Measurements from ENCODE around the gene ARHGAP6.
"Not testable (repeated sequence)": the region's sequence is repeated elsewhere in the genome, so short reads cannot be mapped to it uniquely, and the experiment has no call there.

ARHGAP6 gene

GRCh38 chrX:11272290-11272689 is 393.4 kb downstream of the ARHGAP6 start:
- DNase-seq, result no peak

DNA sequence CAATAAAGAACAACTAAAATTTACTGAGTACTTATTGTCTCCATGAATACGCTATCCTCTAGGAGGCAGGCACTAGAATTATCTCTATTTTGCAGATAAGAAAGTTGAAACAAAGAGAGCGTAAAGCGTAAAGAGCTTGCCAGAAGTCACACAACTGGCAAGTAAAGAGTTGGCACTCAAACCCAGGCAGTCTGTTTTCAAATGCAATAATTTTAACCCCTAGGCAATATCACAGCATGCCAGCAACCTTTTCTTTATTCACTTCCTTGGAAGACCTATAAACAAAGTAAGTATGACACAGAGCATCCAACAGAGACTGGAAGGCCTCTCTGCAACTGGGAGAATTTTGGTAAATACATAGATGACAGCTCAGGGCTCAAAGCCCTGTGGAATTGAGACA is 395.7 kb downstream of the ARHGAP6 start:
- no peak for DNase-seq

DNA sequence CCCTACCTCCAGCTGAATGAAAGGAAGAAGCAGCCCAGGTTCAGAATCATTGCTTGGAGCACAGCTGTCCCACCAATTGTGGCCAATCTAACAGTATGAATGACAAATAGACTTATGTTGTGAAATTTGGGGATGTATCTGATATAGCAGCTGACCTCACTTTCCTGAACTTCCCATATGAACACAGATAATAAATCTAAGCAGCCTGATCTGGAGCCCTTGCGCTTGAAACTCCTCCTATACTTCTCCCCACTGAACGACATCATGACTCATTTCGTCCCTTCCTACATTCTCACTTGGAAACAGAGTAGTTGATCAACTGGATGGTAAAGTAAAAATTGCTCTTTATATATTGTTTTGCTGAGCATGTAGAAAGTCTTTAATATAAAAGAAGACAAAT is 396.7 kb downstream of the ARHGAP6 start:
- no peak for DNase-seq

- DNase-seq, result no peak
Observed at GRCh38 chrX:11267425-11267824, 398.3 kb downstream of the ARHGAP6 start.

DNA sequence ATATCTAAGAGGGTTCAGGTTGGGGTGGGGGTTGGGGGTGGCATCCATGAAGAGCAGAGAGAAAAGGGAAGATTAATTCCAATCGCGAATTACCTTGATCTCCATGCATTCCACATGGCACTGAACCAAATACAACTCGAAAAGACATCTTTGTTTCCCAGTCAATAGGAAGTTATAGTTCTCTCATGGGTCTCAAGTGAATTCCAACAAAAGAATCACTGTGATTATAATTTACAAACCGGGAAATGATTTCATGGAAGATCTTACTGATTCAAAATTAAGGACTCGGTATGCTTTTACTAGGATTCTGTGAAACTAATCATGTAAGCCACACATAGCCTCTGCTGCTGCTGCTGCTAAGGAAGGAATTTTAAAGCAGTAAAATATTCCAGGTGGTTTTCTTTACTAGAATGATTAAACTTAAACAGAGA is 399.1 kb downstream of the ARHGAP6 start:
- no peak for DNase-seq

GRCh38 chrX:11265352-11265751 is 400.4 kb downstream of the ARHGAP6 start:
- no peak for DNase-seq

DNA sequence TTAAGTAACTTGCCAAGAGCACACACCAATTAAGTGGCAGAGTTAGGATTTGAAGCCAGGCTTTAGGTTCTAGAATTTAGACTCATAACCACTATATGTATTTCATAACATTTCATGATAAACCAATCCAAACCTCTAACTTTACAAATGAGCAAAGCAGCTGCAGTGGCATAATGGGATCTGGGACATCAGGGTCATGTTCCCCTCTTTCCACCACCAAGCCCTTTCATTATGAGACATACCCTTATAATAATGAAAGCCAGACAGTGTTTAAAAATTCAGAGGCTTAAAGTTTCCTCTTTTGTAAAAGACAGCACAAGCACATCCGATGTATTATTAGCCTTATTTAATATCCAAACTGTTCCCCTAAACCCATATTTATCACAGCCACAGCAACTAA is 400.8 kb downstream of the ARHGAP6 start:
- no peak for DNase-seq

DNA sequence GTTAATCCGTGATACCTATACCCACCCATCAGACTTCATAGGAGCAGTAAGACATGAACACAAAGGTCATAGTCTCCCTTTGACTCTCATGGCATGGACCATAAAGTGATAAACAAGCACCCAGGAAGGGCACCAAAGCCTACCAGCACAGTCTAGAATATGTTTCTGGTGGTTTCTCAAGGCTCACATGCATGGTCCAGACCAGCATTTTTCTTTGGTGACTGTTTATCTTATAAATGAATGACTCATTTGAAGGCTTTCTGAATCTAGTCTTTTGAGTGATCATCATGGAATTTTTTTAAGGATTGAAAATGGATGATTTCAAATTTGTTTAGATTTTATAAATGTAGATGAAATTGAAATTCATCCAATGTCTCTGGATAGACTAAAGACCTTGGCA is 404.5 kb downstream of the ARHGAP6 start:
- DNase-seq, result no peak

GRCh38 chrX:11259437-11259836 is 406.3 kb downstream of the ARHGAP6 start:
- no peak for DNase-seq

DNA sequence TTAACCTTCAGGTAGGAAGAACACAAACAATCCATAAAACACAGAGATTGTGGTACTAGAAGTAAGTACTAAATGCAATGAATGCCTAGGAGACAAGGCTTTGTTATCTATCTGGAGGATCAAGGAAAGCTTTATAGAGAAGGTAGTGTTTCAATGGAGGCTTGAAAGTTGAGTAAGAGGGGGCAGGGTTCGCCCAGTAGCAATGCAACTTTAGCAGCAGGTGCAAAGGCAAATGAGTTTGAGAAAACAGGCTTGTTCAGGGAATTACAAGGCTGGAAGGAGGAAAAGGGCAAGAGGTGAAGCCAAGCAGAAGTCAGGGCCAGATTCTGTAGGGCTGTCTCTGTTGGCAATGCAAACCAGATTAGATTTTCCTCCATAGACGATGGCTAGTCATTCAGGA is 408.0 kb downstream of the ARHGAP6 start:
- DNase-seq, result no peak

- DNase-seq, result no peak
Observed at GRCh38 chrX:11257290-11257689, 408.4 kb downstream of the ARHGAP6 start.

- no peak for DNase-seq
Observed at GRCh38 chrX:11254417-11255109, 411.2 kb downstream of the ARHGAP6 start.

GRCh38 chrX:11244636-11245035 is 421.1 kb downstream of the ARHGAP6 start:
- DNase-seq, result no peak

DNA sequence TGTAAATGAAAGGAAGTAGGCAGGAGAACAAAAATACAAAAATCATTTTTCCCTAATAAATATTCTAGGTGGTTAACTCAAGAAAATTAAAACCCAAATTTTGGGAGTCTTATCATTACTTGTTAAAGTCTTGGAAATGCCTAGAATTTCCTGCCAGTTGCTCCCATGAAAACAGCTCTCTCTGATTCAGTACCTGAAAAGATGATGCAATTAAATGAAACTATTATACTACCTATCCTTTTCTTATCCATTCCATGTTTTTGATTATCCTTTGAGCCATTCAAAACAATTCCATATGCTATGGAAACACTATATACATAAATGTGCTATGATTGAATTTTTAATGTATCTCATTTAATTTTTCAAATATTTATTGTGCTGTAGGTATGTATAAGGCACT is 423.0 kb downstream of the ARHGAP6 start:
- DNase-seq, result no peak

- no peak for DNase-seq
Observed at GRCh38 chrX:11241720-11242119, 424.0 kb downstream of the ARHGAP6 start.

DNA sequence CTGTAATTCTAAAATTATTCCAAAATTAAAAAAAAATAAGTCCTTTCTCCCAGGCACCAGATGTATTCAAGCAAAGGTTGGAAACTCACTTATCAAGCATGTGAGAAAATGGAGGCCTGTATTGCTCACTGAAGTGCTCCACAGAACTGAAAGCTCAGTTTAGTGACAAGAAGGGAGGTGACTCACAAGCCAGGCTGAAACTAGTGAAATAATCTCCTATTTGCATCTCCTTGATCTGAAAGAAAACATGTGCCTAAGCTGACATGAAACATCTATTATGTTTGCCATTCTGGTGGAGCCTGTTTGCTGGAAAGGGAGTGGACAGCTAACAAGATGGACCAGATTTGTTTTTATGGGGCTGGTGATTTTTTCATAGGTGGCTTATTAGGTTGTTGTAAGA is 426.5 kb downstream of the ARHGAP6 start:
- DNase-seq, result no peak

GRCh38 chrX:11235377-11235776 is 430.3 kb downstream of the ARHGAP6 start:
- not testable (repeated sequence) for DNase-seq

DNA sequence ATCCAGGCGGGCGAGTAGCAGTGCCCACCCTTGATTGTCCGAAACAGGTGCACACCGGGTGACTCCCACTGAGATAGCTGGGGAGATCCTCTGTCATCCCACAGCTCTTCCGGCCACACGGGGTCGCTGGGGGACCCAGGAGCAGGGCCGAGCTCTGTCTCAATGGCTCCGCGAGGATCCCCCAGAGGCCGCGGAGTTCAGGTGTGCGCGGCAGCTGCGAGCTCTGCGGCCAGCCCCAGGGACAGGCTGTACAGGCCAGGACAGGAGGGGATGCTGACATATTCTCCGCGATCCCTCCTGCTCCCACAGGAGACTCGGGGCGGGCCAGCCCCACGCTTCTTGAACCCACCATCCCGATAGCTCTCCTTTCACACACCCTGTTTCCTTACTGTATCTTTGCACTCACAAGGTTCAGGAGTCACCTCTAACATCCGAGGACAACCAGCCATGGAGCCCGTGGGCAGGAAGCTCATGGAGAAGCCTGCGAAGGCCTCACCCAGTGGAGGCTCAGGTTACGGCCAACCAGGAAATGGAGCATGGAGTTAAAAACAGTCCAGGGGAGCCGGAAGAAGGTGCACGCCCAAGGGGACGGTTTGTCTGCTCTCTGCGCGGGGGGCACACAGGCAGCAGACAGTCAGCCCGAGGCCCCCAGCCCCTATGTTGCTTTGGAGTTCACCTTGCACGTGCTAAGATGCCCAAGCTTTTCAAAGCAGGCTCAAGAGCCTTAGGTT is 450.4 kb downstream of the ARHGAP6 start:
- no peak for DNase-seq

GRCh38 chrX:11214346-11215190 is 451.2 kb downstream of the ARHGAP6 start:
- no peak for DNase-seq

- DNase-seq, result no peak
Observed at GRCh38 chrX:11212741-11213140, 453.0 kb downstream of the ARHGAP6 start.

DNA sequence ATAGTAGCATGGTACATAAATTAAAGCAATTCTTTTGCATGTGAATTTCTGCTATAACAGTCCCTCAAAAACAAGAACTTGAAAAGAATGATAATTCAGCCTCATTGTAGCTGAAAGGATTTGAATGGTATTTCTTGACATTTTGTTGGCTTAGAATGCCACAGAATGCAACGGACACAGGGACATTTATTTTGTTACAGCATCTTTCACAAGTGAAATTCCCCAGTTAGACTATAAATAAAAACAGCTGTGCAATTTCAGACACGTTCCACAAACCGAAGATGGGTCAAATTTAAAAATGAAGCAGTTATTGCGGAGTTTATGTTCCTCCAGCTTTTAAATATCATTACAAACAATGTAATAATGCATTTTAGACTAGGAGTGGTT is 455.3 kb downstream of the ARHGAP6 start:
- DNase-seq, result no peak

DNA sequence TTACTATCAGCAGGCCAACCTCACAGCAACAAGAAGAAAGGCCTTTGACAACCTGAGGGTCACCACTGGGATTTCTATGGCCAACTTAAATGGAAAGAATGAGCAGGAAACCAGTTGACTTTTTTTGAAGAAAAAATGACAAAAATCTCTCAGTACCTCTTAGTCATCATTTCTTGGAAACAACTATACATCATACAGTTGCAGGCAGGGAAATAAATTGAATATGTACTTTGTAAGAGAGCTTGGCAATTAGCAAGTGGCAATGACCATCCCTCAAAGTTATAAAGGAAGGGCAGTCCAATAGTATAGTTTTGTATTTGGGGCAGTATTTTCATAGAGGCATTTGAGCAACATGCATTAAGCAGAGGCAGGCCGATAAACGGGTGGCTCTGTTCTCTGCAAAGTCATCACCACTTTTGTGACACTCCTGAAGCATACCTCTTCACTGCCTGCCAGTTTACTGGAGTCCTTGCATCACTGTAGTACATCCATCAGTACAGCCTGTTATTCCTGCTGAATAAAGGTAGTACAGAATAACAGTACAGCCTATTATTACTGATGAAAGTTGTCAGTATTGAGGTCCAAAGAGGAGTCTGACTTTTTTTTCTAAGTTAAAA is 455.8 kb downstream of the ARHGAP6 start:
- DNase-seq, result no peak

DNA sequence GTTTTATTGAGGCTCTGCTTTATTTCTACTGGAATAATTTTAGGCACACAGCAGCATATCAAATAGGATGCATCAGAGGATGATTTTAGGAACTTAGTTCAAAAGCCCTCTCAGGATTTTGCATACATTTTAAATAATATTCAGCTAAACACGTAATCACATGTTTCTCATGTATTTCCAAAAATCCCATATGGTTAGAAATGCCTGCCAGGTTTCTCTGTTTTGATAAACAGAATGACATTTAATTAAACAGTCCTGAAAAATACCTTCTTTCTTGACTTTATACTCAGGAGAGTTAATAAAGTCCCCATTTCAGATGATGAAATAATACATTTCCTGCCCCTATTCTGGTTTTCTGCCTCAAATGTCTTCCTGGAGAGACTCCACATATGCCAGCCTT is 459.0 kb downstream of the ARHGAP6 start:
- DNase-seq, result no peak
